C4-2B (cell line): Measurements from ENCODE around the gene SLC39A7.

ENCODE experiments used
- ZFX ChIP-seq: fragments of 450-650 bp; IDR thresholded peaks from 2 replicates; pipeline ENCODE4 v1.6.1; 2017
- TF ChIP-seq, protein P1 (sequence below): fragments of 450-650 bp; conservative IDR thresholded peaks from 2 replicates; pipeline ENCODE4 v1.5.1; 2017; ENCODE audit warnings: mild to moderate bottlenecking

DNA sequence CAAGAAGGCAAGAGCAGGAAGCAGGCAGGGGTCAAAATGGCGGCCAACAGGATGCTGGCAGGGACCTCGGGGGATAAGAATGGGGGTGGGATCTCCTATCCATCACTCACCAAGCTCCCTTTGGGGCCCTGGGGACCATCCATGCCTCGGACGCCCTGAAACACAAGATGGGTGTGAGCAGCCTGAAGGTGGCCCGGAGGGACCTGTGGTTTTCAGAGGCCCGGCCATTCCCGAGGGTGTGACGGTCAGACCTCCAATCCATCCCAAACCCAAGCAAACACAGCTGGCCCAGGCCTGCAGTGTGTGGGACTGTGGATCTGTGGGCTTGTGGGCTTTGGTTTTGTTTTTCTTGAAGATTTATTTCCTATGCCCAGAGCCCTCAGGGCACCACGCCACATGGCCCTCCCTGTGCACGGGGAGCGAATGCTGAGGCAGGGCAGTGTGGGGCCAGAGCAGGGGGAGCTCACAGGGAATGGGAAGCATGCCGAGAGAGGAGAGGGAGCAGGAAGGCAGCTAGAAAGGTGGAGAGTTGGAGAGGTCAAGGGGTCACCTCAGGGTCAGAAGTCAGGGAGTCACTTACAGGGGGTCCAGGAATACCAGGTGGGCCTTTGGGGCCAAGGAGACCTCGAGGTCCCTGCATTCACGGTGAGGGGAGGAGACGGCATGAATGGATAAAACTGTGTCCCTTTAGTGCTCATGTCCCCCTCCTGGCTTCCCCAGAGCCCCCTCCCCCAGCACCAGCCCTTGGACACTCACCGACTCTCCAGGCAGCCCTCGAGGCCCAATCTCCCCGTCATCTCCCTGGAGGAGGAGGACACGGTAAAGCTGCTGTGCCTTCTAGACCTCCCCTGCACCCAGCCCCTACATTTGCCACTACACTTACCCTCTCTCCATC, 22.9 kb upstream of the SLC39A7 start:
- TF ChIP-seq, protein P1, sequence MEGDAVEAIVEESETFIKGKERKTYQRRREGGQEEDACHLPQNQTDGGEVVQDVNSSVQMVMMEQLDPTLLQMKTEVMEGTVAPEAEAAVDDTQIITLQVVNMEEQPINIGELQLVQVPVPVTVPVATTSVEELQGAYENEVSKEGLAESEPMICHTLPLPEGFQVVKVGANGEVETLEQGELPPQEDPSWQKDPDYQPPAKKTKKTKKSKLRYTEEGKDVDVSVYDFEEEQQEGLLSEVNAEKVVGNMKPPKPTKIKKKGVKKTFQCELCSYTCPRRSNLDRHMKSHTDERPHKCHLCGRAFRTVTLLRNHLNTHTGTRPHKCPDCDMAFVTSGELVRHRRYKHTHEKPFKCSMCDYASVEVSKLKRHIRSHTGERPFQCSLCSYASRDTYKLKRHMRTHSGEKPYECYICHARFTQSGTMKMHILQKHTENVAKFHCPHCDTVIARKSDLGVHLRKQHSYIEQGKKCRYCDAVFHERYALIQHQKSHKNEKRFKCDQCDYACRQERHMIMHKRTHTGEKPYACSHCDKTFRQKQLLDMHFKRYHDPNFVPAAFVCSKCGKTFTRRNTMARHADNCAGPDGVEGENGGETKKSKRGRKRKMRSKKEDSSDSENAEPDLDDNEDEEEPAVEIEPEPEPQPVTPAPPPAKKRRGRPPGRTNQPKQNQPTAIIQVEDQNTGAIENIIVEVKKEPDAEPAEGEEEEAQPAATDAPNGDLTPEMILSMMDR = no peak
- TF ChIP-seq ZFX = no peak
